Airway epithelial cell (primary cell): ENCODE results near the gene LIMS1. TPM values are rescaled to one million over a fixed set of nuclear protein-coding genes. Genes with fewer than 3 reads are reported as not detected.

ENCODE experiments used
- total RNA-seq: library from RNA; depleted of rRNA; stranded (reverse); fragments of >200 nt; gene quantifications from 2 replicates; pipeline ENCODE4 v1.2.3, GENCODE V29; 2015

Gene LIMS1, protein sequence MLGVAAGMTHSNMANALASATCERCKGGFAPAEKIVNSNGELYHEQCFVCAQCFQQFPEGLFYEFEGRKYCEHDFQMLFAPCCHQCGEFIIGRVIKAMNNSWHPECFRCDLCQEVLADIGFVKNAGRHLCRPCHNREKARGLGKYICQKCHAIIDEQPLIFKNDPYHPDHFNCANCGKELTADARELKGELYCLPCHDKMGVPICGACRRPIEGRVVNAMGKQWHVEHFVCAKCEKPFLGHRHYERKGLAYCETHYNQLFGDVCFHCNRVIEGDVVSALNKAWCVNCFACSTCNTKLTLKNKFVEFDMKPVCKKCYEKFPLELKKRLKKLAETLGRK
- 58.9 and 60.7 TPM in 2 replicates for total RNA-seq

DNA sequence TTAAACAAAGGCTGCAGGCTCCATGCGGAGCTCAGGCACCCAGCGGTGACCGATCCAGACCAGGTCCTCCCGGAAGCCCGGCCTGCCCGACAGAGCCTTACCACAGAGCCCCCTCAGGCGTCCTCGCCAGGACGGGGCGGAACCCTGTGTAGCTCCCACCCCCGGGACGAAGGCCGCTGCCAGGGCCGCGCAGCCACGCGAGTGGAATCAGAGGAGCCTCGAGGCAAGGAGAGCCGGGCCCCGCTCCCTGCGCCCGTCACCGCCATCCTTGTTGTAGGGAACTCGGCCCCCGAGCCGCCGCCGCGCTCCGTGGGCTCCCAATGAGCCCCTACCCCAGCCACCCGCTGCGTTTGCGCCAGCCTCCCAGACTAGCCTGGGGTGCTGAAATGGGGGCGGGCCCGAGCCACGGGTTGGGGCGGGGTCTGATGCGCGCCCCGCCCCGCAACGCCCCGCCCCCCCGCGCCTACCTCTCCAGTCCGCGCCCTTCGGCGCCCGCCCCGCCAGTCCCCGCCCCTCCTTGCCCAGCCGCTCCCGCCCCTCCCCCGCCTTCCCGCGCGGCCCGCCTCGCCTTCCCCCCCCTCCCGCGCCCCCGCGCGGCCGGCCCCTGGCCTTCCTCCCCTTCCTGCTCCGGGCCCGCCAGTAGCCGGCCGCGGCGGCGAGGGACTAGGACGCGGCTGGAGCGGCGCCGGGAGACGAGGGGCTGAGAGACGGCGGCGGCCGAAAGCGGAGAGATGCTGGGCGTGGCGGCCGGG, at the start of gene LIMS1:
Gene LIMS1 (plus strand): TSS at position 639 of the 752 bp plus-strand sequence. CDS start 93 bp downstream, at position 732.

DNA sequence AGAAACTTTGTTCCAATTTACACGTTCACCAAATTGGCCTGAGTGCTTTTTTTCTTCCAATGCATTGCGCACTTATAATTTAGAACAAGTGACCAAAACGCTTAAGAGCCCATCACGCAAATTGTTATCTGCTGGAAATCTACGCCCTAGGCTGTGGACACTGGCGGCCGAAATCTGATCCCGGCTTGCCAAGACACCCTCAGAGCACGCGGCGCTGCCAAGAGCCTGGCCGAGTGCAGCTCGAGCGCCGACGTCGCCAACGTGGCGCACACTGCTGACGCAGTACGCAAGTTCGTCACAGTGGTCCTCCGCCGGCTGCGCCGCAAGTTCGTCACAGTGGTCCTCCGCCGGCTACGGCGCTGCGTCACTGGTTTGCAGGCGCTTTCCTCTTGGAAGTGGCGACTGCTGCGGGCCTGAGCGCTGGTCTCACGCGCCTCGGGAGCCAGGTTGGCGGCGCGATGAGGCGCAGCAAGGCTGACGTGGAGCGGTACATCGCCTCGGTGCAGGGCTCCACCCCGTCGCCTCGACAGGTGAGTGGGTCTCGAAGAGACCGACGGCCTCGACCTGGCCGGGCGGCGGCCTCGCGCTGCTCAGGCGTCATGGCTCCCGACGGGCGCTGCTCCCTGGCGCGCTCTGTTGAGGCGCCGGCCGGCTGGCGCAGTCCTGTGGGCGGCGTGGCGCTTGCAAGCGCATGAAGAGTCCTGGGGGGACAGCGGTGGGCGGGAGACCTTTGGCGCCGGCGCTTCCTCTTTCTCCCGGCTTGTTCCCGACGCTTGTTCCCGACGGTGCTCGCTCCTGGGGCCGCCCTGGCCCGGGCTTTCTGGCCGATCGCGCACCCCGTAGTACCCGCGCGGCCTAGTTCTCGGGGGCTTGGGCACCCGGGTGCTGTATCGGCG, 185.1 kb downstream of the LIMS1 start, which contains the start of gene RANBP2:
Gene RANBP2 (plus strand): TSS at position 334 of the 896 bp plus-strand sequence. CDS start 125 bp downstream, at position 459.

Other genes starting within 250 kb of the LIMS1 start
- gene SULT1C2, start 245.6 kb upstream of the LIMS1 start, total RNA-seq = not detected in 2 replicates
- gene SULT1C4, start 156.5 kb upstream of the LIMS1 start, total RNA-seq = not detected in 2 replicates
- gene GCC2, start 85.3 kb upstream of the LIMS1 start, total RNA-seq = 6.6 TPM in 2 replicates
- 36.2 and 43.7 TPM in 2 replicates for gene RANBP2, start 185.0 kb downstream of the LIMS1 start, total RNA-seq